Kidney epithelial cell (primary cell): ENCODE data around the gene LTBP2. TPM values are rescaled to one million over a fixed set of nuclear protein-coding genes. Genes with fewer than 3 reads are reported as not detected.

Source experiments
- DNase-seq: peaks from one replicate; pipeline ENCODE4 v3.0.0-alpha.2; 2010; ENCODE audit warnings: low read depth
- H3K27me3 ChIP-seq: 2 replicates; pipeline ENCODE4 v1.6.0; 2011; ENCODE audit warnings: low read length; ENCODE audit not compliant: control insufficient read depth, insufficient read depth
- H3K36me3 ChIP-seq: 2 replicates; pipeline ENCODE4 v1.5.1; 2011; ENCODE audit warnings: low read length; ENCODE audit not compliant: control insufficient read depth, insufficient read depth
- H3K4me3 ChIP-seq: 2 replicates; pipeline ENCODE4 v1.5.1; 2011; ENCODE audit warnings: low read depth, mild to moderate bottlenecking, control low read depth, low read length
- total RNA-seq: library from RNA; depleted of rRNA; stranded (reverse); fragments of >200 nt; gene quantifications from 2 replicates; pipeline ENCODE4 v1.2.3, GENCODE V29; 2015
- TF ChIP-seq, protein P1 (sequence below): IDR thresholded peaks from 2 replicates; pipeline ENCODE4 v1.5.1; 2011; ENCODE audit warnings: mild to moderate bottlenecking, moderate library complexity, low read length, control low read depth, inconsistent platforms; ENCODE audit not compliant: insufficient read depth, poor library complexity, severe bottlenecking

The LTBP2 gene
- total RNA-seq, 1 donor from 2014 or later: 69.5 TPM

GRCh38 chr14:74469548-74470518, 142.2 kb downstream of the LTBP2 start:
- TF ChIP-seq, protein P1, sequence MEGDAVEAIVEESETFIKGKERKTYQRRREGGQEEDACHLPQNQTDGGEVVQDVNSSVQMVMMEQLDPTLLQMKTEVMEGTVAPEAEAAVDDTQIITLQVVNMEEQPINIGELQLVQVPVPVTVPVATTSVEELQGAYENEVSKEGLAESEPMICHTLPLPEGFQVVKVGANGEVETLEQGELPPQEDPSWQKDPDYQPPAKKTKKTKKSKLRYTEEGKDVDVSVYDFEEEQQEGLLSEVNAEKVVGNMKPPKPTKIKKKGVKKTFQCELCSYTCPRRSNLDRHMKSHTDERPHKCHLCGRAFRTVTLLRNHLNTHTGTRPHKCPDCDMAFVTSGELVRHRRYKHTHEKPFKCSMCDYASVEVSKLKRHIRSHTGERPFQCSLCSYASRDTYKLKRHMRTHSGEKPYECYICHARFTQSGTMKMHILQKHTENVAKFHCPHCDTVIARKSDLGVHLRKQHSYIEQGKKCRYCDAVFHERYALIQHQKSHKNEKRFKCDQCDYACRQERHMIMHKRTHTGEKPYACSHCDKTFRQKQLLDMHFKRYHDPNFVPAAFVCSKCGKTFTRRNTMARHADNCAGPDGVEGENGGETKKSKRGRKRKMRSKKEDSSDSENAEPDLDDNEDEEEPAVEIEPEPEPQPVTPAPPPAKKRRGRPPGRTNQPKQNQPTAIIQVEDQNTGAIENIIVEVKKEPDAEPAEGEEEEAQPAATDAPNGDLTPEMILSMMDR: no peak
- Histone ChIP-seq H3K36me3 (peaks cover 4% of the 10 kb centered on the region), H3K27me3 (no peaks in the 10 kb centered on the region), H3K4me3 (no peak overlapping the region)
- DNase-seq: no peak

DNA sequence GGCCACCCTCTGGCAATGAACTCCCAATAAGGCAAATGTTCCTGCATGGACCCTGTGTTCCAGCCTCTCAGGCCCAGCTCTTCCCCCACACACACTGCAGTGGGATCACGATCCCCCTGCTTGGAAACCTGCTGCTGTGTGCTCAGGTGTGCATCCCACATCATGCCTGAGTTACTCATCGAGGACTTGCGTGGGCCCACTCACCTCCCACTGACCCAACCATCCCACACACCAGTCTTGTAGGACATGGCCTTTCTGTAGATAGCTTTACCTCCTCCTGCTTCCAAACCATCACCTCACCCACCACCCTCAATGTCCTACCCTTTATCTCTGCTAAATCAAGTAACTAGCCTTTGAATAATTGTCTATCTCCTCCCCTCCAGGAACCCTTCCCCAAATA, 143.5 kb downstream of the LTBP2 start:
- no peak for DNase-seq
- H3K36me3 ChIP-seq: no peaks in the 10 kb centered on the region
- H3K4me3 ChIP-seq: no peak overlapping the region
- TF ChIP-seq, protein P1: no peak
- peaks cover 2% of the 10 kb centered on the region for H3K27me3 ChIP-seq

DNA sequence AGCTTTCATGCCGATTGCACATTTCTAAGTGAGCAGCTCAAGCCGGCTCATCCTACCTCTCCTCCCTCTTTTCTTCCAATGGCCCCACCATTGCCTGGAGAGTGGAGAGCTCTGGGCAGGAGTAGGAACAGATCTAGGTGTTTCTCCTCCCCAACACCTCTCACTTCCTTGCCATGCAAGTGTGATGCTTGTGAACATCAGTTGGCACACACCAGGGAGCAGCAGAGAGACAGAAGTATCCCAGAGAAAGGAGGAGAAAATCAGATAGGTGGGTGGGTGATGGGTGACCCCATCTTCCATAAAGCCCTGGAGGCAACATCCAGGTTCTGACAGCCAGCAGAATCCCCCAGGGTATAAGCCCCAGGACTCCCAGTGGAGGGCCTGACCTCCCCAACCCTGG, 146.7 kb downstream of the LTBP2 start:
- no peak for DNase-seq
- Histone ChIP-seq H3K27me3 (peaks cover 5% of the 10 kb centered on the region), H3K36me3 (no peaks in the 10 kb centered on the region), H3K4me3 (no peak overlapping the region)
- TF ChIP-seq, protein P1: no peak

GRCh38 chr14:74464785-74465184, 147.3 kb downstream of the LTBP2 start:
- Histone ChIP-seq H3K4me3 (no peak overlapping the region), H3K36me3 (no peaks in the 10 kb centered on the region), H3K27me3 (peaks cover 5% of the 10 kb centered on the region)
- TF ChIP-seq, protein P1: no peak
- DNase-seq: no peak

DNA sequence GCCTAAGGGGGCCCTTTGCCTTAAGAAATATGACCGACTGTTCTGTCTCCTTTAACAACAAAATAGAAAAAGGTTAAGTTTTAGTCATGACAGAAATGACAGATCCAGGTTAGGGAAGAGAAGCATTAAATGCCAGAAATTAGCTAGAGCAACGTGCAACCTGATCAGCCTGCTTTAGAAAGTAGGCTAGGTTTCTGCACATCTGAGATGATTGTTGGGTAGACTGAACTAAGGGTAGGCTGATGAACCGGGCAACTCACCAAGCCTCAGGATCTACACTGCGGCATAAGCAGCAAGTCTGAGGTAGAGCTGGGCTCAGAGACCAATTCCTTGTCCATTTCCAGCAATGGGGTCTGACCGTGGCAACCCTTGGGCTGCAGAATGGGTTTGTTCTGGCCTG, 148.3 kb downstream of the LTBP2 start:
- Histone ChIP-seq H3K36me3 (no peaks in the 10 kb centered on the region), H3K4me3 (no peak overlapping the region), H3K27me3 (peaks cover 8% of the 10 kb centered on the region)
- no peak for DNase-seq
- TF ChIP-seq, protein P1: no peak

- no peaks in the 10 kb centered on the region for H3K36me3 ChIP-seq
- TF ChIP-seq, protein P1: no peak
- no peak overlapping the region for H3K4me3 ChIP-seq
- DNase-seq: no peak
- peaks cover 9% of the 10 kb centered on the region for H3K27me3 ChIP-seq
Measured at GRCh38 chr14:74462993-74463392, 149.0 kb downstream of the LTBP2 start.
